KMS-11 (cell line): ENCODE measurements around the gene SCN3A.

Experiments used
- H2AFZ ChIP-seq: fragments of 200-600 bp; sonication (generic); 2 replicates; pipeline ENCODE4 v1.6.1; 2016; ENCODE audit warnings: antibody characterized with exemption, mixed run types, low read depth
- H3K27ac ChIP-seq: fragments of 200-600 bp; sonication (generic); 2 replicates; pipeline ENCODE4 v1.6.1; 2016; ENCODE audit warnings: mild to moderate bottlenecking, mixed run types
- H3K27me3 ChIP-seq: fragments of 200-600 bp; sonication (generic); 2 replicates; pipeline ENCODE4 v1.6.1; 2017; ENCODE audit warnings: mild to moderate bottlenecking, low read depth, mixed run types, moderate library complexity; ENCODE audit not compliant: insufficient read depth
- H3K36me3 ChIP-seq: fragments of 200-600 bp; sonication (generic); 2 replicates; pipeline ENCODE4 v1.6.1; 2017; ENCODE audit warnings: mild to moderate bottlenecking, mixed run types; ENCODE audit not compliant: insufficient read depth
- H3K4me1 ChIP-seq: fragments of 200-600 bp; sonication (generic); 2 replicates; pipeline ENCODE4 v1.6.1; 2016; ENCODE audit warnings: mild to moderate bottlenecking, low read depth, mixed run types; ENCODE audit not compliant: poor library complexity, severe bottlenecking
- H3K4me2 ChIP-seq: fragments of 200-600 bp; sonication (generic); 2 replicates; pipeline ENCODE4 v1.7.0; 2016; ENCODE audit warnings: mild to moderate bottlenecking, mixed run types
- H3K4me3 ChIP-seq: fragments of 200-600 bp; sonication (generic); IDR thresholded peaks from 2 replicates; pipeline ENCODE4 v1.6.1; 2017; ENCODE audit warnings: low read depth, low read length, mixed read lengths; ENCODE audit not compliant: insufficient read depth
- H3K79me2 ChIP-seq: fragments of 200-600 bp; sonication (generic); 2 replicates; pipeline ENCODE4 v1.6.1; 2016; ENCODE audit warnings: low read depth, mixed run types; ENCODE audit not compliant: insufficient read depth
- H3K9ac ChIP-seq: fragments of 200-600 bp; sonication (generic); 2 replicates; pipeline ENCODE4 v1.6.1; 2016; ENCODE audit warnings: mild to moderate bottlenecking, mixed run types
- H4K20me1 ChIP-seq: fragments of 200-600 bp; sonication (generic); 2 replicates; pipeline ENCODE4 v1.6.1; 2016; ENCODE audit warnings: mild to moderate bottlenecking, mixed run types; ENCODE audit not compliant: insufficient read depth
- CTCF ChIP-seq: fragments of 200-600 bp; sonication (generic); conservative IDR thresholded peaks from 2 replicates; pipeline ENCODE4 v1.6.1; 2017; ENCODE audit warnings: low read depth, mild to moderate bottlenecking, antibody characterized with exemption, low read length, moderate library complexity, mixed read lengths

SCN3A gene

GRCh38 chr2:165074884-165075283, 129.0 kb downstream of the SCN3A start:
- Histone ChIP-seq H3K27ac (no peak overlapping the region), H3K9ac (no peak overlapping the region), H3K79me2 (no peaks in the 10 kb centered on the region), H3K36me3 (no peaks in the 10 kb centered on the region), H3K4me1 (peaks cover 26% of the 10 kb centered on the region), H3K4me3 (no peak overlapping the region), H3K4me2 (no peak overlapping the region), H4K20me1 (no peaks in the 10 kb centered on the region), H2AFZ (no peak overlapping the region), H3K27me3 (no peaks in the 10 kb centered on the region)
- TF ChIP-seq CTCF: no peak

- Histone ChIP-seq H3K9ac (no peak overlapping the region), H3K36me3 (no peaks in the 10 kb centered on the region), H2AFZ (no peak overlapping the region), H3K27me3 (no peaks in the 10 kb centered on the region), H3K4me2 (no peak overlapping the region), H4K20me1 (no peaks in the 10 kb centered on the region), H3K79me2 (no peaks in the 10 kb centered on the region), H3K4me1 (peaks cover 22% of the 10 kb centered on the region), H3K4me3 (no peak overlapping the region), H3K27ac (no peak overlapping the region)
- TF ChIP-seq CTCF: no peak
Measured at GRCh38 chr2:165074323-165074722, 129.5 kb downstream of the SCN3A start.

- Histone ChIP-seq H4K20me1 (no peaks in the 10 kb centered on the region), H3K4me3 (no peak overlapping the region), H2AFZ (no peak overlapping the region), H3K36me3 (no peaks in the 10 kb centered on the region), H3K79me2 (no peaks in the 10 kb centered on the region), H3K4me2 (no peak overlapping the region), H3K9ac (no peak overlapping the region), H3K27me3 (no peaks in the 10 kb centered on the region), H3K4me1 (peaks cover 3% of the 10 kb centered on the region), H3K27ac (no peak overlapping the region)
- no peak for TF ChIP-seq CTCF
Measured at GRCh38 chr2:165070076-165070475, 133.8 kb downstream of the SCN3A start.

GRCh38 chr2:165069151-165069550, 134.7 kb downstream of the SCN3A start:
- Histone ChIP-seq H3K4me1 (peaks cover 8% of the 10 kb centered on the region), H4K20me1 (no peaks in the 10 kb centered on the region), H3K9ac (no peak overlapping the region), H3K4me2 (no peak overlapping the region), H3K27ac (no peak overlapping the region), H3K4me3 (no peak overlapping the region), H3K79me2 (no peaks in the 10 kb centered on the region), H3K36me3 (no peaks in the 10 kb centered on the region), H3K27me3 (no peaks in the 10 kb centered on the region), H2AFZ (no peak overlapping the region)
- no peak for TF ChIP-seq CTCF

GRCh38 chr2:165068487-165068757, 135.4 kb downstream of the SCN3A start:
- Histone ChIP-seq H3K4me3 (no peak overlapping the region), H4K20me1 (no peaks in the 10 kb centered on the region), H3K9ac (no peak overlapping the region), H3K27me3 (no peaks in the 10 kb centered on the region), H3K79me2 (no peaks in the 10 kb centered on the region), H3K36me3 (no peaks in the 10 kb centered on the region), H3K4me2 (no peak overlapping the region), H3K4me1 (peaks cover 8% of the 10 kb centered on the region), H2AFZ (no peak overlapping the region), H3K27ac (no peak overlapping the region)
- no peak for TF ChIP-seq CTCF
